Ovary (tissue), 9 donors: ENCODE measurements around the gene MMP24OS. TPM values are rescaled to one million over a fixed set of nuclear protein-coding genes. Genes with fewer than 3 reads are reported as not detected.

ENCODE experiments used
- DNase-seq, 5 donors: peaks; one replicate each; pipeline ENCODE4 v3.0.0-alpha.2; 2019 to 2020
- H3K27ac ChIP-seq, 2 donors: fragments of 200-600 bp; one replicate each; pipeline versions ENCODE4 v1.5.1 to v1.8.0; 2019 to 2022
- H3K27me3 ChIP-seq: fragments of 200-600 bp; one replicate; pipeline ENCODE4 v1.8.0; 2022
- H3K36me3 ChIP-seq: fragments of 200-600 bp; sonication (generic); one replicate; pipeline ENCODE4 v1.5.1; 2019
- H3K4me1 ChIP-seq: one replicate; pipeline ENCODE4 v1.8.1; 2013; ENCODE audit warnings: mild to moderate bottlenecking, moderate library complexity; ENCODE audit not compliant: insufficient read depth
- H3K4me3 ChIP-seq: fragments of 200-600 bp; sonication (generic); one replicate; pipeline ENCODE4 v1.5.1; 2017
- H3K9me3 ChIP-seq, 2 donors: fragments of 200-600 bp in 1 of 2; sonication (generic) in 1 of 2; one replicate each; pipeline versions ENCODE4 v1.5.1 to v1.8.1; 2013 to 2019; ENCODE audit warnings: mild to moderate bottlenecking in 1 of 2, moderate library complexity in 1 of 2
- EP300 ChIP-seq: sonication (generic); formaldehyde crosslinking; IDR thresholded peaks from one replicate; pipeline ENCODE4 v1.6.1; 2017; ENCODE audit warnings: antibody characterized with exemption
- POLR2A ChIP-seq: fragments of 450-650 bp; IDR thresholded peaks from one replicate; pipeline ENCODE4 v1.6.1; 2017; ENCODE audit warnings: antibody characterized with exemption, mild to moderate bottlenecking, moderate library complexity
- WGBS, 3 donors: extraction: QIAGEN DNeasy Blood & Tissue Kit in 1 of 3; methylation state at CpG; one replicate each; pipeline versions ENCODE4 v1.1.5 to v1.1.7; 2013 to 2017; 5-methylcytosine and 5-hydroxymethylcytosine counted together
- intact Hi-C, 4 donors: fragments of 100-400 bp; cut with DNase I; formaldehyde crosslinking; loops; one replicate each; pipeline versions ENCODE4 v1.11.0 to v1.15.1; 2022 to 2023
- polyA plus RNA-seq, 2 donors: library from polyadenylated mRNA; stranded (reverse); fragments of 200-250 nt in 1 of 2; fragments of 350-450 nt in 1 of 2; fragmentation: Illumina TruSeq in 1 of 2; extraction: RNeasy Lipid Tissue Mini Kit (QIAGEN cat#74804) in 1 of 2; gene quantifications; one replicate each; pipeline ENCODE4 v1.2.3, GENCODE V29; 2013 to 2014
- total RNA-seq, 7 donors: library from RNA; depleted of rRNA in 2 of 7; stranded (reverse); fragments of >200 nt in 2 of 7; fragmentation: NEBNext Ultra II Directional in 3 of 7; extraction: Animal tissue kit (Norgen Biotek cat#: 25700) in 3 of 7; gene quantifications; one replicate each; pipeline versions ENCODE4 v1.1.0 to v1.2.4, GENCODE V29; 2016 to 2023
- TF ChIP-seq, protein P1 (sequence below), 3 donors: fragments of 450-650 bp in 2 of 3; fragments of 200-600 bp in 1 of 3; IDR thresholded peaks; one replicate each; pipeline versions ENCODE4 v1.5.1 to v1.8.0; 2016 to 2022; ENCODE audit warnings: antibody characterized with exemption in 3 of 3, mild to moderate bottlenecking in 1 of 3
- donor health status: DM: no; HTN: no; CAD: no; lungs with moderate emphysema.
- donor health status: DM: no; HTN: no; CAD: no.
- donor health status: Bipolar disorder and iron deficiency.
- donor health status: DM: yes; HTN: yes; CAD: no.
- donor health status: DM: no; HTN: no; CAD: no.
- donor health status: DM: yes; HTN: yes; CAD: no.

MMP24OS gene
- total and polyA plus RNA-seq, 9 donors, result 20.5 to 77.7 (median 57.8) TPM

DNA sequence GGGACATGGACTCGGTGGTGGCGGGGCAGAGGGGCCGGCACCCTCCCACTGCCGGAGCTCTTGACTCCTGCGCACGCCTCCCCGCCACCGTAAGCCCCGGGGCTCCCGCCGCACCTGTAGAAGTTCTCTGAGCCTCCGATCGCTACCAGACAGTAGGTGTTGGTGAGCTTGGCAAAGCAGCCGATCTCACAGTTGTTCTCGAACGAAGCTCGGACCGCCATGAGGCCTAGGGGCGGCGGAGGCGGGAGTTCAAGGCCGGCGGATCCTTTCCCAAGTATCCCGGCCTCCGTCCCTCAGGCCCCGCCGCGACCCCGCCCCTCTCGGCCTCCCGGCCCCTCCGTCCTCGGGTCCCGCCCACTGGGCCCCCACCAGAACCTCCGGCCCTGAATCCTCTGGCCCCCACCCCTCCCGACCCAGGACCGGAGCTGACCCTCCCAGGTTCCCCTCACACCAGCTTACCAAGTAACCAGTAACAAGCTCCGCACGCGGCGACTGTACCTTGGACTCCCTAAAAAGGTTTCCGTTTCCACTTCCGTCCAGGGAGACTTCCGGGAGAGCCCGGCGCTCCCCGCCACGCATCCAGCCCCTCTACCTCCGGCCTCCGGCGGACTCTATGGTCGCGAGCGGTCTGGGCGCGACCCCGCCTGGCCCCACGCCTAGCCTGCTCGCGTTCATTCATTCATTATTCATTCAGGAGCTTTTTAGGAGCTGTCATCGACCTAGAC lies 6.5 kb upstream of the MMP24OS start, which contains the start of gene EIF6:
TSS of gene EIF6 (minus strand) at position 506 of the 725 bp plus-strand sequence. CDS start at position 221, 285 bp downstream.
- no peak for TF ChIP-seq POLR2A
- TF ChIP-seq, protein P1, sequence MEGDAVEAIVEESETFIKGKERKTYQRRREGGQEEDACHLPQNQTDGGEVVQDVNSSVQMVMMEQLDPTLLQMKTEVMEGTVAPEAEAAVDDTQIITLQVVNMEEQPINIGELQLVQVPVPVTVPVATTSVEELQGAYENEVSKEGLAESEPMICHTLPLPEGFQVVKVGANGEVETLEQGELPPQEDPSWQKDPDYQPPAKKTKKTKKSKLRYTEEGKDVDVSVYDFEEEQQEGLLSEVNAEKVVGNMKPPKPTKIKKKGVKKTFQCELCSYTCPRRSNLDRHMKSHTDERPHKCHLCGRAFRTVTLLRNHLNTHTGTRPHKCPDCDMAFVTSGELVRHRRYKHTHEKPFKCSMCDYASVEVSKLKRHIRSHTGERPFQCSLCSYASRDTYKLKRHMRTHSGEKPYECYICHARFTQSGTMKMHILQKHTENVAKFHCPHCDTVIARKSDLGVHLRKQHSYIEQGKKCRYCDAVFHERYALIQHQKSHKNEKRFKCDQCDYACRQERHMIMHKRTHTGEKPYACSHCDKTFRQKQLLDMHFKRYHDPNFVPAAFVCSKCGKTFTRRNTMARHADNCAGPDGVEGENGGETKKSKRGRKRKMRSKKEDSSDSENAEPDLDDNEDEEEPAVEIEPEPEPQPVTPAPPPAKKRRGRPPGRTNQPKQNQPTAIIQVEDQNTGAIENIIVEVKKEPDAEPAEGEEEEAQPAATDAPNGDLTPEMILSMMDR (IDR thresholded peaks at IDR 0.05), result no peak
- no peak for TF ChIP-seq EP300
- peak within 1 kb of the TSS; percentile 50 to 60 for H3K27ac ChIP-seq
- H3K9me3 ChIP-seq, result no peaks in the 10 kb centered on the region
- H3K36me3 ChIP-seq, result no peaks in the 10 kb centered on the region
- peak; percentile 79 to 91 (median 82) for DNase-seq
- peaks cover 6% of the 10 kb centered on the region for H3K4me1 ChIP-seq
- intact Hi-C loops, result no loop called here
- H3K4me3 ChIP-seq, result peak within 1 kb of the TSS; percentile 78
- no peaks in the 10 kb centered on the region for H3K27me3 ChIP-seq
- 1% methylated on average over 51 to 61 of the region's 61 CpGs for WGBS, 3 donors

GRCh38 chr20:35283441-35284266 lies 5.7 kb upstream of the MMP24OS start:
- intact Hi-C loops, result no loop called here
- 16 to 31% (median 18%) methylated on average over 15 to 24 of the region's 24 CpGs for WGBS, 3 donors
- Histone ChIP-seq H3K4me1 (peaks cover 6% of the 10 kb centered on the region), H3K27ac (peak overlapping the region; percentile 50 to 60), H3K9me3 (no peaks in the 10 kb centered on the region), H3K36me3 (no peaks in the 10 kb centered on the region), H3K27me3 (no peaks in the 10 kb centered on the region), H3K4me3 (peak overlapping the region; percentile 78)
- TF ChIP-seq POLR2A (no peak), EP300 (no peak)
- TF ChIP-seq, protein P1 (IDR thresholded peaks at IDR 0.05), result no peak
- DNase-seq, result no peak

- H3K27ac ChIP-seq, result no peak overlapping the region
- no peak overlapping the region for H3K4me3 ChIP-seq
- no peaks in the 10 kb centered on the region for H3K9me3 ChIP-seq
- H3K27me3 ChIP-seq, result no peaks in the 10 kb centered on the region
- intact Hi-C loops, result no loop called here
- H3K4me1 ChIP-seq, result peaks cover 14% of the 10 kb centered on the region
- DNase-seq, result no peak
- no peaks in the 10 kb centered on the region for H3K36me3 ChIP-seq
- TF ChIP-seq POLR2A (no peak), EP300 (no peak)
- TF ChIP-seq, protein P1 (IDR thresholded peaks at IDR 0.05), result no peak
- WGBS, 3 donors, result 93 to 96% (median 94%) methylated on average over 10 of the region's 10 CpGs
These were observed 3.7 kb upstream of the MMP24OS start for GRCh38 chr20:35281506-35282101.

DNA sequence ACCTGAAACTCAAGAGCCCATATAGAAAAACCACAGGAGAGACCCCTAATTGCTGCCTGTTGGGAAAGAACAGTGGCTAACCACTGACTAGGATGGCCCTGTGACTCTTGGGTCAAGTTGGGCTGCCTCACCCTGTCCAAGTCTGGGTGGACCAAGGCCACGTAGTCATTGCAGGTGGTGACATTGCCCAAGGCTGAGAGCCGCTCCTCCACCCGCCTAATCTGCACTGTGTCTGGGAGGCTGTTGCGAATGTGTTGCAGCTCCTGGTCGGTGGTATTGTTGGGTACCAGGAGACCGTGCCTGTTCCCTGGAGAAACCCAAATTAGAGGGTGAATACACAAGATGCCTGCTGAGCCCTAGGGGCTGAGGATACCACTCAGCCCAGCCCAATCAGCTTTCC lies 2.6 kb upstream of the MMP24OS start:
- peaks cover 16% of the 10 kb centered on the region for H3K4me1 ChIP-seq
- H3K4me3 ChIP-seq, result no peak overlapping the region
- H3K27ac ChIP-seq, result no peak overlapping the region
- no peaks in the 10 kb centered on the region for H3K36me3 ChIP-seq
- TF ChIP-seq EP300 (no peak), POLR2A (no peak)
- TF ChIP-seq, protein P1 (IDR thresholded peaks at IDR 0.05), result no peak
- H3K9me3 ChIP-seq, result no peaks in the 10 kb centered on the region
- 91 to 97% (median 93%) methylated on average over 5 to 6 of the region's 6 CpGs for WGBS, 3 donors
- H3K27me3 ChIP-seq, result no peaks in the 10 kb centered on the region
- DNase-seq, result no peak
- intact Hi-C loops, result no loop called here
